Measurements from ENCODE around the gene SCAMP2.
A peak's percentile ranks its signal among the peaks of the same experiment; 100 is the strongest.

The SCAMP2 gene

GRCh38 chr15:74829486-74829885, 43.7 kb downstream of the SCAMP2 start:
- H3K27ac ChIP-seq (ENCODE audit: low read depth, low read length), result no peak overlapping the region
- H3K9ac ChIP-seq (ENCODE audit: low read length), result no peak overlapping the region
- no peaks in the 10 kb centered on the region for H3K36me3 ChIP-seq (ENCODE audit: control insufficient read depth, insufficient read depth, low read length)
- H3K4me3 ChIP-seq (ENCODE audit: low read length), result no peak overlapping the region
- H3K4me1 ChIP-seq (ENCODE audit: control insufficient read depth, insufficient read depth, low read length), result no peaks in the 10 kb centered on the region
- peaks cover 3% of the 10 kb centered on the region for H3K27me3 ChIP-seq (ENCODE audit: control insufficient read depth, insufficient read depth, low read length)

DNA sequence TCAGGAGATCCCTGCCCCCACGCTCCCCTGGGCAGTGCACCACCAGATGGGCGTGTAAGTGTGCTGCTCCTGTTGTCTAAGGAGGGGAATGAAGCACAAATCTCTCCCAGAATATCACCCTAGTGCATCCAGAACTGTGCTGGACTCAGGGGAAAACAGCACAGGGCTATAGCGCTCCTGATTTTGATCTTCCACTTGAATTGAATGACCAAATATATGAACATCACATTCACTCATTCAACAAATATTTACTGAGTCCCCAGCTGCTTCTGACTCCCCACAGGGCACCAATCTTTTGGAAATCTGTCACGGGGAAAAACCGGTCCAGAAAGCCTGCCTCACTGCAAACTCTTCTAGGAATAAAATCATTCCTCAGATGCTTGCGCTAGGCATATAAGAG, 44.3 kb downstream of the SCAMP2 start:
- Histone ChIP-seq H3K27me3 (ENCODE audit: control insufficient read depth, insufficient read depth, low read length) (peaks cover 3% of the 10 kb centered on the region), H3K4me3 (ENCODE audit: low read length) (no peak overlapping the region), H3K9ac (ENCODE audit: low read length) (no peak overlapping the region), H3K4me1 (ENCODE audit: control insufficient read depth, insufficient read depth, low read length) (no peaks in the 10 kb centered on the region), H3K36me3 (ENCODE audit: control insufficient read depth, insufficient read depth, low read length) (no peaks in the 10 kb centered on the region), H3K27ac (ENCODE audit: low read depth, low read length) (no peak overlapping the region)

DNA sequence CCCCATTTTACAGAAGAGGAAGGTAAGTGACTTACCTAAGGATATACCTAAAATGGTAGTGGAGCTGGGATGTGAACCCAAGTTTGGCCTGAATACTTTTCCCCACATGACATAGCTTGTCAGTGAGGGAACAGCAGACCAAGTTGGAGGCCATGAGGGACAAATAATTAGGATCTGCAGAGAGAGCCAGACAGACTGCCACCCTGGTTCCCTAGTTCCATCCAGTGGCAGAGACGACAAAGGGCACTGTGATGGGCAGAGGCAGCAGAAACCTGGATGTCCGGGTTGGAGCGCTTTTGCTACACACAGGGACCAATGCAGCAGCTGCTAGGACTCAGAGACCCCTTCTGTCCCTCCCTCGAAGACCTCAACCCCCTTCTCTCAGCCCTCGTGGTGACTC, 45.6 kb downstream of the SCAMP2 start:
- no peak overlapping the region for H3K9ac ChIP-seq (ENCODE audit: low read length)
- H3K4me3 ChIP-seq (ENCODE audit: low read length), result no peak overlapping the region
- no peak overlapping the region for H3K27ac ChIP-seq (ENCODE audit: low read depth, low read length)
- peaks cover 3% of the 10 kb centered on the region for H3K27me3 ChIP-seq (ENCODE audit: control insufficient read depth, insufficient read depth, low read length)
- no peaks in the 10 kb centered on the region for H3K36me3 ChIP-seq (ENCODE audit: control insufficient read depth, insufficient read depth, low read length)
- H3K4me1 ChIP-seq (ENCODE audit: control insufficient read depth, insufficient read depth, low read length), result no peaks in the 10 kb centered on the region

GRCh38 chr15:74826921-74827320, 46.2 kb downstream of the SCAMP2 start:
- Histone ChIP-seq H3K36me3 (ENCODE audit: control insufficient read depth, insufficient read depth, low read length) (no peaks in the 10 kb centered on the region), H3K4me1 (ENCODE audit: control insufficient read depth, insufficient read depth, low read length) (no peaks in the 10 kb centered on the region), H3K27me3 (ENCODE audit: control insufficient read depth, insufficient read depth, low read length) (peaks cover 3% of the 10 kb centered on the region), H3K27ac (ENCODE audit: low read depth, low read length) (no peak overlapping the region), H3K9ac (ENCODE audit: low read length) (no peak overlapping the region), H3K4me3 (ENCODE audit: low read length) (no peak overlapping the region)

- Histone ChIP-seq H3K9ac (ENCODE audit: low read length) (no peak within 1 kb of the TSS), H3K4me3 (ENCODE audit: low read length) (no peak within 1 kb of the TSS), H3K27ac (ENCODE audit: low read depth, low read length) (no peak within 1 kb of the TSS), H3K27me3 (ENCODE audit: control insufficient read depth, insufficient read depth, low read length) (peaks cover 3% of the 10 kb centered on the region), H3K36me3 (ENCODE audit: control insufficient read depth, insufficient read depth, low read length) (no peaks in the 10 kb centered on the region), H3K4me1 (ENCODE audit: control insufficient read depth, insufficient read depth, low read length) (no peaks in the 10 kb centered on the region)
Observed at GRCh38 chr15:74826364-74826819, 46.8 kb downstream of the SCAMP2 start, which contains the start of gene CPLX3. Gene CPLX3 (plus strand): TSS chr15:74826627. CDS start chr15:74826704, 77 bp downstream.

GRCh38 chr15:74825866-74826265, 47.3 kb downstream of the SCAMP2 start:
- Histone ChIP-seq H3K36me3 (ENCODE audit: control insufficient read depth, insufficient read depth, low read length) (no peaks in the 10 kb centered on the region), H3K9ac (ENCODE audit: low read length) (no peak overlapping the region), H3K4me1 (ENCODE audit: control insufficient read depth, insufficient read depth, low read length) (no peaks in the 10 kb centered on the region), H3K4me3 (ENCODE audit: low read length) (no peak overlapping the region), H3K27ac (ENCODE audit: low read depth, low read length) (no peak overlapping the region), H3K27me3 (ENCODE audit: control insufficient read depth, insufficient read depth, low read length) (peaks cover 3% of the 10 kb centered on the region)

GRCh38 chr15:74824976-74825375, 48.2 kb downstream of the SCAMP2 start:
- no peak overlapping the region for H3K9ac ChIP-seq (ENCODE audit: low read length)
- H3K27me3 ChIP-seq (ENCODE audit: control insufficient read depth, insufficient read depth, low read length), result peaks cover 3% of the 10 kb centered on the region
- H3K4me1 ChIP-seq (ENCODE audit: control insufficient read depth, insufficient read depth, low read length), result no peaks in the 10 kb centered on the region
- no peak overlapping the region for H3K27ac ChIP-seq (ENCODE audit: low read depth, low read length)
- no peaks in the 10 kb centered on the region for H3K36me3 ChIP-seq (ENCODE audit: control insufficient read depth, insufficient read depth, low read length)
- H3K4me3 ChIP-seq (ENCODE audit: low read length), result no peak overlapping the region

DNA sequence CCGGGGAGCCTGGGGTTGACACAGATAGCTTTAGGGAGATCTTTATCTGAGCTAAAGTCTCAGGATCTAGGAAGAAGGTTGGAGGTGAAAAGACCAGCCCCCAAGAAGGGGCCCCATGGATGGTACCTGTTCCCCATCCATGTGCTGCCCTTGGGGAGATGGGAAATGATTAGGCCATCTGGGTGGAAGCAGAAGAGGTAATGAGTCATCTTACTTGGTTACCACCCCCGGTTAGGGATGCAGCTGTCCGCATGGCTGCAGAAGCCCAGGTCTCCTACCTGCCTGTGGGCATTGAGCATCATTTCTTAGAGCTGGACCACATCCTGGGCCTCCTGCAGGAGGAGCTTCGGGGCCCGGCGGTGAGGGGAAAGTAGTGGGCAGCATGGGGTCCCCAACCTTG, 49.8 kb downstream of the SCAMP2 start:
- Histone ChIP-seq H3K9ac (ENCODE audit: low read length) (no peak overlapping the region), H3K4me3 (ENCODE audit: low read length) (no peak overlapping the region), H3K4me1 (ENCODE audit: control insufficient read depth, insufficient read depth, low read length) (no peaks in the 10 kb centered on the region), H3K36me3 (ENCODE audit: control insufficient read depth, insufficient read depth, low read length) (no peaks in the 10 kb centered on the region), H3K27ac (ENCODE audit: low read depth, low read length) (no peak overlapping the region), H3K27me3 (ENCODE audit: control insufficient read depth, insufficient read depth, low read length) (peaks cover 3% of the 10 kb centered on the region)

- Histone ChIP-seq H3K27me3 (ENCODE audit: control insufficient read depth, insufficient read depth, low read length) (peaks cover 3% of the 10 kb centered on the region), H3K4me3 (ENCODE audit: low read length) (no peak overlapping the region), H3K27ac (ENCODE audit: low read depth, low read length) (no peak overlapping the region), H3K9ac (ENCODE audit: low read length) (no peak overlapping the region), H3K36me3 (ENCODE audit: control insufficient read depth, insufficient read depth, low read length) (no peaks in the 10 kb centered on the region), H3K4me1 (ENCODE audit: control insufficient read depth, insufficient read depth, low read length) (no peaks in the 10 kb centered on the region)
Observed at GRCh38 chr15:74822233-74822632, 50.9 kb downstream of the SCAMP2 start.

DNA sequence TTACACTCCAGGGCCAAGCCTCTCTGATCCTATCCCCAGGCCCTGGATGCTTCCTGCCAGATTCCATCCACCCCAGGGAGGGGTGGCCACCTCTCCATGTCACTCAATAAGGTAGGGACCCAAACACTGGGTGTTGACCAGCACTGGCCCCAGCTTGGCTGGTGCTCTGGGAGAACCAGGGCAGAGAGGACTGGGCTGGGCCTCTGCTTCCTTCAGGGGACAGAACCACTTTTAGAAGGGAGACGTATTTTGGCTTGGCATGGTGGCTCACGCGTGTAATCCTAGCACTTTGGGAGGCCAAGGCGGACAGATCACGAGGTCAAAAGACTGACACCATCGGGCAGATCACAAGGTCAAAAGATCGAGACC, 51.4 kb downstream of the SCAMP2 start:
- no peak overlapping the region for H3K4me3 ChIP-seq (ENCODE audit: low read length)
- no peaks in the 10 kb centered on the region for H3K36me3 ChIP-seq (ENCODE audit: control insufficient read depth, insufficient read depth, low read length)
- no peak overlapping the region for H3K27ac ChIP-seq (ENCODE audit: low read depth, low read length)
- peaks cover 3% of the 10 kb centered on the region for H3K27me3 ChIP-seq (ENCODE audit: control insufficient read depth, insufficient read depth, low read length)
- no peak overlapping the region for H3K9ac ChIP-seq (ENCODE audit: low read length)
- H3K4me1 ChIP-seq (ENCODE audit: control insufficient read depth, insufficient read depth, low read length), result no peaks in the 10 kb centered on the region

DNA sequence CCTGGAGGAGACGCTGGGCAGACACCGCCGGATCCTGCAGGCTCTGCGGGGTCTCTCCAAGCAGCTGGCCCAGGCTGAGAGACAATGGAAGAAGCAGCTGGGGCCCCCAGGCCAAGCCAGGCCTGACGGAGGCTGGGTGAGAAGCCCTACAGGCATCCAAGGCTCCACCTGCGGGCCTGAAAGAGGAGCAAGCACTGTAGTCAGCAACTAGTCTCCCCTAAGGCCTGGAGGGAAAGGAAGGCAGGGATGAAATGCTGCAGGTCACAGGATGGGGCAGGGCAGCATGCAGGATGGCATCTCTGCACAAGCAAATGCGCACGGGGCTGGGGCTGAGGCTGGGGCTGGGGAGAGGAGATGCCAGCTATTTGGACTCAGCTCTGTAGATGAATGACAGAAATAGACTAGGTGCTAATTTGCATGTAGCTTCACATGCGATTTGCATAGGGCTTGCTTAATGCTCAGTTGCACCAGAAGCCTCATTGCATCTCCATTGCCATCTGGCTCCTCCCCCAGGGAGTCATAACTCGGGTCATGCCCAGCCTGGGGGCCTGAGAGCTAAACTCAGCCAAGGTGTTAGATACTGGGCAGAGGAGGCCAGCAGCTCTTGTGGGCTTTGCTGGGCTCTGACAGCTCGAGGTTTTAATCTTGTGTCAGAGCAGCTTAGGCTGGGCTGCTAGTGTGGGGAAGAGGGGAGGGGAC, 51.9 kb downstream of the SCAMP2 start:
- H3K4me1 ChIP-seq (ENCODE audit: control insufficient read depth, insufficient read depth, low read length), result no peaks in the 10 kb centered on the region
- no peak overlapping the region for H3K27ac ChIP-seq (ENCODE audit: low read depth, low read length)
- H3K4me3 ChIP-seq (ENCODE audit: low read length), result no peak overlapping the region
- H3K36me3 ChIP-seq (ENCODE audit: control insufficient read depth, insufficient read depth, low read length), result no peaks in the 10 kb centered on the region
- no peak overlapping the region for H3K9ac ChIP-seq (ENCODE audit: low read length)
- no peaks in the 10 kb centered on the region for H3K27me3 ChIP-seq (ENCODE audit: control insufficient read depth, insufficient read depth, low read length)

DNA sequence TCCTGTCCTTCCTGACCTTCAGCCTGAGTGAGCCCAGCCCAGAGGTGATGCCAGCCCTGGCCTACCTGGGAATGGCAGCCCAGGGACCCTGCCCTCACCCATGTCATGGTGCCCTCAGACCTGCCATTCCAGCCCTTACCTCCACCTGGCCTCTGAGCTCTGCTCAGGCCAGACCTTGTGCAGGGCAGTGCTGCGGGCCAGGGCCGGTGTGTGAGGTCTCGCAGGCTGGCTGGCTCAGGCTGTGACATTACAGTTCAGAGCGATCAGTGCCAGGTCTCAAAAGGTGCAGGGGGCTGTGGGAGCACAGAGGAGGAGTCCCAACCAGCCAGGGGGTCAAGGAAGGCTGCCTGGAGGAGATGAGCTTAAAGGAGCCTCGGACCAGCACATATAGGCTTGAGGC, 53.1 kb downstream of the SCAMP2 start:
- no peaks in the 10 kb centered on the region for H3K27me3 ChIP-seq (ENCODE audit: control insufficient read depth, insufficient read depth, low read length)
- no peaks in the 10 kb centered on the region for H3K36me3 ChIP-seq (ENCODE audit: control insufficient read depth, insufficient read depth, low read length)
- H3K4me3 ChIP-seq (ENCODE audit: low read length), result no peak overlapping the region
- no peak overlapping the region for H3K27ac ChIP-seq (ENCODE audit: low read depth, low read length)
- peaks cover 5% of the 10 kb centered on the region for H3K4me1 ChIP-seq (ENCODE audit: control insufficient read depth, insufficient read depth, low read length)
- no peak overlapping the region for H3K9ac ChIP-seq (ENCODE audit: low read length)

- Histone ChIP-seq H3K4me1 (ENCODE audit: control insufficient read depth, insufficient read depth, low read length) (peaks cover 11% of the 10 kb centered on the region), H3K4me3 (ENCODE audit: low read length) (no peak overlapping the region), H3K9ac (ENCODE audit: low read length) (no peak overlapping the region), H3K27ac (ENCODE audit: low read depth, low read length) (peak overlapping the region; percentile 37), H3K36me3 (ENCODE audit: control insufficient read depth, insufficient read depth, low read length) (no peaks in the 10 kb centered on the region), H3K27me3 (ENCODE audit: control insufficient read depth, insufficient read depth, low read length) (no peaks in the 10 kb centered on the region)
Observed at GRCh38 chr15:74817370-74817737, 55.8 kb downstream of the SCAMP2 start.
